ENCODE measurements around the gene RASGRP3.

DNA sequence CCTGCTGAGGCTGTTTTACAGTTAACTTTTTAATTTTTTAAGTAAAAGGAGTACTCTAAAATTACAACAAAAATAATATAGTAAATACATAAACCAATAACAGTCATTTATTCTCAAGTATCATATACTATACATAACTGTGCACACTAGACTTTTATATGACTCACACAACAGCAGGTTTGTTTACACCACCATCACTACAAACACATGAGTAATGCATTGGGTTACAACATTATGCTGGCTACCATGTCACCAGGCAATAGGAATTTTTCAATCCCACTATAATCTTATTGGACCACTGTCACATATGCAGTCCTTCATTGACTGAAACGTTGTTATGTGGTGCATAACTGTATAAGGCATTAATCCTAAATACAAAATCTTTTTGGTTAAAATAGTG, 42.5 kb downstream of the RASGRP3 start:
- TF ChIP-seq POLR2AphosphoS5 (IDR thresholded peaks at IDR 0.05) (no peak), POLR2A (IDR thresholded peaks at IDR 0.05; ENCODE audit: low read depth) (no peak), EP300 (IDR thresholded peaks at IDR 0.05) (no peak)
- TF ChIP-seq, protein P1, sequence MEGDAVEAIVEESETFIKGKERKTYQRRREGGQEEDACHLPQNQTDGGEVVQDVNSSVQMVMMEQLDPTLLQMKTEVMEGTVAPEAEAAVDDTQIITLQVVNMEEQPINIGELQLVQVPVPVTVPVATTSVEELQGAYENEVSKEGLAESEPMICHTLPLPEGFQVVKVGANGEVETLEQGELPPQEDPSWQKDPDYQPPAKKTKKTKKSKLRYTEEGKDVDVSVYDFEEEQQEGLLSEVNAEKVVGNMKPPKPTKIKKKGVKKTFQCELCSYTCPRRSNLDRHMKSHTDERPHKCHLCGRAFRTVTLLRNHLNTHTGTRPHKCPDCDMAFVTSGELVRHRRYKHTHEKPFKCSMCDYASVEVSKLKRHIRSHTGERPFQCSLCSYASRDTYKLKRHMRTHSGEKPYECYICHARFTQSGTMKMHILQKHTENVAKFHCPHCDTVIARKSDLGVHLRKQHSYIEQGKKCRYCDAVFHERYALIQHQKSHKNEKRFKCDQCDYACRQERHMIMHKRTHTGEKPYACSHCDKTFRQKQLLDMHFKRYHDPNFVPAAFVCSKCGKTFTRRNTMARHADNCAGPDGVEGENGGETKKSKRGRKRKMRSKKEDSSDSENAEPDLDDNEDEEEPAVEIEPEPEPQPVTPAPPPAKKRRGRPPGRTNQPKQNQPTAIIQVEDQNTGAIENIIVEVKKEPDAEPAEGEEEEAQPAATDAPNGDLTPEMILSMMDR (IDR thresholded peaks at IDR 0.05) = no peak
